Measurements from ENCODE around the gene CAB39. TPM values are rescaled to one million over a fixed set of nuclear protein-coding genes. Genes with fewer than 3 reads are reported as not detected.

The CAB39 gene
- total RNA-seq, 1 experiment from 2014 or later: 39.9 TPM

DNA sequence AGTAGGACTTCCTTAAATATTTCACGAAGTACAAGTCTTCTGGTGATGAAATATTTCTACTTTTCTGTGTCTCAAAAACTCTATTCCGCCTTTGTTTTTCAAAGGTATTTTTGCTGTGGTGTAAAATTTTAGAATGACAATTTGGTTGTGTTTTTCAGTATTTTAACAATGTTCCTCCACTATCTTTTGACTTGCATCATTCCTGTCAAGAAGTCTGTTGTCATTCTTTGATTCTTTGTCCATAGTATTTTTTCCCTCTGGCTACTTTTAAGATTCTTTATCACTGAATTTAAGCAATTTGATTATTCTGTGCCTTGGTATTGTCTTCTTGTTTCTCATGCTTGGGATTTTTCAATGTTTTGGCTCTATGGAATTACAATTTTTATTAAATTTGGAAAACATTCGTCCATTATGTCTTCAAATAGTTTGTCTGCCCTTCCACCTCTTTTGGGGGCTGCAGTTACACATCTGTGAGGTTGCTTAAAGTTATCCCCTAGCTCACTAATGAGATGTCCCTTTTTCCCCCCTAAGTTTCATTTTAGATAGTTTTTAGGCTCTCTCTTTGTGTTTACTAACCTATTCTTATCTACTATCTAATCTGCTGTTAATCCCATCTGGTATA, 76.0 kb downstream of the CAB39 start:
- no TSS peak for BruUV-seq (replicated peaks)
- Histone ChIP-seq H3K4me1 (ENCODE audit: control insufficient read depth, insufficient read depth, low read length) (peaks cover 6% of the 10 kb centered on the region), H3K36me3 (ENCODE audit: control insufficient read depth, insufficient read depth, low read length) (0 out of 2 replicates have a peak, but pooled peaks cover 3% of the 10 kb centered on the region), H3K27ac (ENCODE audit: low read length) (no peak overlapping the region), H3K4me3 (ENCODE audit: low read depth in 2 of 2, low read length in 2 of 2) (no peak overlapping the region), H3K27me3 (ENCODE audit: control insufficient read depth, insufficient read depth, low read length) (no peaks in the 10 kb centered on the region), H3K9me3 (ENCODE audit: control insufficient read depth, insufficient read depth, low read depth, low read length) (peaks cover 49% of the 10 kb centered on the region; the same call in 1 of the 2 replicates)
- ChIA-PET POLR2A (interaction anchor here (0.5 kb wide), 1 partner anchor 12 kb away, joined by 5 read pairs; no protein-coding TSS in a partner anchor), CTCF (no interaction called here)
- intact Hi-C loops (cut with micrococcal nuclease; ENCODE audit: unreplicated experiment): no loop called here
- TF ChIP-seq, protein P1, sequence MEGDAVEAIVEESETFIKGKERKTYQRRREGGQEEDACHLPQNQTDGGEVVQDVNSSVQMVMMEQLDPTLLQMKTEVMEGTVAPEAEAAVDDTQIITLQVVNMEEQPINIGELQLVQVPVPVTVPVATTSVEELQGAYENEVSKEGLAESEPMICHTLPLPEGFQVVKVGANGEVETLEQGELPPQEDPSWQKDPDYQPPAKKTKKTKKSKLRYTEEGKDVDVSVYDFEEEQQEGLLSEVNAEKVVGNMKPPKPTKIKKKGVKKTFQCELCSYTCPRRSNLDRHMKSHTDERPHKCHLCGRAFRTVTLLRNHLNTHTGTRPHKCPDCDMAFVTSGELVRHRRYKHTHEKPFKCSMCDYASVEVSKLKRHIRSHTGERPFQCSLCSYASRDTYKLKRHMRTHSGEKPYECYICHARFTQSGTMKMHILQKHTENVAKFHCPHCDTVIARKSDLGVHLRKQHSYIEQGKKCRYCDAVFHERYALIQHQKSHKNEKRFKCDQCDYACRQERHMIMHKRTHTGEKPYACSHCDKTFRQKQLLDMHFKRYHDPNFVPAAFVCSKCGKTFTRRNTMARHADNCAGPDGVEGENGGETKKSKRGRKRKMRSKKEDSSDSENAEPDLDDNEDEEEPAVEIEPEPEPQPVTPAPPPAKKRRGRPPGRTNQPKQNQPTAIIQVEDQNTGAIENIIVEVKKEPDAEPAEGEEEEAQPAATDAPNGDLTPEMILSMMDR (IDR thresholded peaks at IDR 0.05): no peak
- TF ChIP-seq, protein P2, sequence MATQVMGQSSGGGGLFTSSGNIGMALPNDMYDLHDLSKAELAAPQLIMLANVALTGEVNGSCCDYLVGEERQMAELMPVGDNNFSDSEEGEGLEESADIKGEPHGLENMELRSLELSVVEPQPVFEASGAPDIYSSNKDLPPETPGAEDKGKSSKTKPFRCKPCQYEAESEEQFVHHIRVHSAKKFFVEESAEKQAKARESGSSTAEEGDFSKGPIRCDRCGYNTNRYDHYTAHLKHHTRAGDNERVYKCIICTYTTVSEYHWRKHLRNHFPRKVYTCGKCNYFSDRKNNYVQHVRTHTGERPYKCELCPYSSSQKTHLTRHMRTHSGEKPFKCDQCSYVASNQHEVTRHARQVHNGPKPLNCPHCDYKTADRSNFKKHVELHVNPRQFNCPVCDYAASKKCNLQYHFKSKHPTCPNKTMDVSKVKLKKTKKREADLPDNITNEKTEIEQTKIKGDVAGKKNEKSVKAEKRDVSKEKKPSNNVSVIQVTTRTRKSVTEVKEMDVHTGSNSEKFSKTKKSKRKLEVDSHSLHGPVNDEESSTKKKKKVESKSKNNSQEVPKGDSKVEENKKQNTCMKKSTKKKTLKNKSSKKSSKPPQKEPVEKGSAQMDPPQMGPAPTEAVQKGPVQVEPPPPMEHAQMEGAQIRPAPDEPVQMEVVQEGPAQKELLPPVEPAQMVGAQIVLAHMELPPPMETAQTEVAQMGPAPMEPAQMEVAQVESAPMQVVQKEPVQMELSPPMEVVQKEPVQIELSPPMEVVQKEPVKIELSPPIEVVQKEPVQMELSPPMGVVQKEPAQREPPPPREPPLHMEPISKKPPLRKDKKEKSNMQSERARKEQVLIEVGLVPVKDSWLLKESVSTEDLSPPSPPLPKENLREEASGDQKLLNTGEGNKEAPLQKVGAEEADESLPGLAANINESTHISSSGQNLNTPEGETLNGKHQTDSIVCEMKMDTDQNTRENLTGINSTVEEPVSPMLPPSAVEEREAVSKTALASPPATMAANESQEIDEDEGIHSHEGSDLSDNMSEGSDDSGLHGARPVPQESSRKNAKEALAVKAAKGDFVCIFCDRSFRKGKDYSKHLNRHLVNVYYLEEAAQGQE (IDR thresholded peaks at IDR 0.05; ENCODE audit: insufficient read depth in 1 of 2, low read depth in 2 of 2, low read length in 1 of 2): no peak
- no peak for TF ChIP-seq TCF7L2 (IDR thresholded peaks at IDR 0.05; ENCODE audit: low read depth, low read length)
- DNase-seq (ENCODE audit: low read depth, low spot score): no peak
- no peak for ATAC-seq
- in situ Hi-C loops (cut with HindIII; ENCODE audit: low pct_unique_long_range_greater_than_20kb, low sequenced_read_pairs): no loop called here

DNA sequence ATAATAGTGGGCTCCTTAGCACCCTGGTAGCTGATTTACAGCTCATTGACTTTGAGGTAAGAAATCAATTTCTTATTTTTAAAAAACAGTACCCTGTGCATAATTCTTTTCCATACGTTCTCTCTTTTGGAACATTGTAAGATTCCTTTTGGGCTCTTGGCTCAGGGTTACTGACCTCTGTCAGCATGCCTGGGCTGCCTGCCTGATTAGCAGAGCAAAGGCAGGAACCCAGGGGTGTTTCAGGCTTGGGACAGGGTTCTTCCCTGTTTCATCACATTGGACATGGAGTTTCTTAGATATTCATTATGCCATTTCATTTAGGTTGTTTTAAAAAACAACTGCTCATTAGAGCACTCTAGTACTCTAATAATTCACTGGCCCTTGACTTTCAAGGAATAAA, 78.3 kb downstream of the CAB39 start:
- TF ChIP-seq, protein P1 (IDR thresholded peaks at IDR 0.05): no peak
- TF ChIP-seq, protein P2 (IDR thresholded peaks at IDR 0.05; ENCODE audit: insufficient read depth in 1 of 2, low read depth in 2 of 2, low read length in 1 of 2): no peak
- no peak for TF ChIP-seq TCF7L2 (IDR thresholded peaks at IDR 0.05; ENCODE audit: low read depth, low read length)
- TF ChIP-seq SIN3A (IDR thresholded peaks at IDR 0.05; ENCODE audit: borderline replicate concordance, insufficient read depth, low read depth, low read length): no peak
- TF ChIP-seq POLR2AphosphoS5 (IDR thresholded peaks at IDR 0.05; ENCODE audit: low read depth, low read length): no peak
- H3K9me3 ChIP-seq (ENCODE audit: control insufficient read depth, insufficient read depth, low read depth, low read length): peaks cover 45% of the 10 kb centered on the region; the same call in 1 of the 2 replicates
- ChIA-PET POLR2A (no interaction called here), CTCF (no interaction called here)
- peaks cover 15% of the 10 kb centered on the region for H3K4me1 ChIP-seq (ENCODE audit: control insufficient read depth, insufficient read depth, low read length)
- no peaks in the 10 kb centered on the region for H3K27me3 ChIP-seq (ENCODE audit: control insufficient read depth, insufficient read depth, low read length)
- BruUV-seq (replicated peaks): no TSS peak
- no peak for DNase-seq (ENCODE audit: low read depth, low spot score)
- 0 out of 2 replicates have a peak, but pooled peaks cover 3% of the 10 kb centered on the region for H3K36me3 ChIP-seq (ENCODE audit: control insufficient read depth, insufficient read depth, low read length)
- in situ Hi-C loops (cut with HindIII; ENCODE audit: low pct_unique_long_range_greater_than_20kb, low sequenced_read_pairs) (no loop called here), intact Hi-C loops (cut with micrococcal nuclease; ENCODE audit: unreplicated experiment) (loop anchor here (10.0 kb wide), 1 partner anchor 76 kb away; the partner anchor contains the start of gene CAB39)
- no peak for ATAC-seq
- H3K4me3 ChIP-seq (ENCODE audit: low read depth in 2 of 2, low read length in 2 of 2): no peak overlapping the region
- no peak overlapping the region for H3K27ac ChIP-seq (ENCODE audit: low read length)
